T-cell (primary cell): ENCODE results near the gene SLFN12. TPM values are rescaled to one million over a fixed set of nuclear protein-coding genes. Genes with fewer than 3 reads are reported as not detected.
"Not testable (repeated sequence)": the region's sequence is repeated elsewhere in the genome, so short reads cannot be mapped to it uniquely, and the experiment has no call there.

Experiments
- ATAC-seq, 4 experiments: fragments of 200-7000 bp in 3 of 4; fragments of 150-1000 bp in 1 of 4; cut with Tn5 transposase; replicated peaks in 1 of 4; 1 replicate in 3 of 4; 2 replicates in 1 of 4; pipeline ENCODE4 v1.10.0; 2021; ENCODE audit warnings: moderate library complexity in 3 of 4, mild to moderate bottlenecking in 2 of 4, moderate number of reproducible peaks in 1 of 4
- CTCF ChIA-PET, 2 donors: fragments of 300-600 bp; sonication (Branson Sonifier 250); formaldehyde crosslinking; loops; one replicate each; lab custom pipeline; 2022; ENCODE audit warnings: antibody characterized with exemption in 2 of 2; lab: Charles Lee
- POLR2A ChIA-PET, 2 donors: fragments of 300-600 bp; sonication (Branson Sonifier 250); formaldehyde crosslinking; loops; one replicate each; lab custom pipeline; 2022; ENCODE audit warnings: antibody characterized with exemption in 2 of 2; lab: Charles Lee
- DNase-seq, 35 experiments: peaks; one replicate each; pipeline versions ENCODE4 v3.0.0 to v3.0.0-alpha.2; 2013 to 2023
- H3K27ac ChIP-seq: one replicate; pipeline ENCODE4 v1.5.1; 2013; ENCODE audit warnings: low read length
- H3K27me3 ChIP-seq, 2 experiments: replicated peaks in 1 of 2; 1 replicate in 1 of 2; 2 replicates in 1 of 2; pipeline versions ENCODE4 v1.6.1 to v1.7.0; 2013; ENCODE audit warnings: low read length in 1 of 2, mixed read lengths in 1 of 2; ENCODE audit not compliant: control insufficient read depth in 2 of 2, insufficient read depth in 2 of 2; ENCODE audit errors: extremely low read depth in 1 of 2
- H3K36me3 ChIP-seq, 2 donors: 1 replicate in 1 of 2; 2 replicates in 1 of 2; pipeline versions ENCODE4 v1.6.1 to v1.7.0; 2013; ENCODE audit warnings: low read length in 1 of 2; ENCODE audit not compliant: control insufficient read depth in 2 of 2, insufficient read depth in 1 of 2; ENCODE audit errors: extremely low read depth in 1 of 2
- H3K4me1 ChIP-seq, 2 experiments: 1 replicate in 1 of 2; 2 replicates in 1 of 2; pipeline versions ENCODE4 v1.6.1 to v1.7.0; 2013; ENCODE audit warnings: low read length in 2 of 2, mixed read lengths in 1 of 2; ENCODE audit not compliant: insufficient read depth in 2 of 2, control insufficient read depth in 1 of 2; ENCODE audit errors: extremely low read depth in 1 of 2
- H3K4me3 ChIP-seq, 2 donors: 1 replicate in 1 of 2; 2 replicates in 1 of 2; pipeline versions ENCODE4 v1.5.1 to v1.7.0; 2013; ENCODE audit warnings: mild to moderate bottlenecking in 2 of 2, low read length in 1 of 2, moderate library complexity in 1 of 2; ENCODE audit not compliant: control insufficient read depth in 1 of 2; ENCODE audit errors: extremely low read depth in 1 of 2
- H3K9me3 ChIP-seq: 2 replicates; pipeline ENCODE4 v1.7.0; 2013
- H3K27ac Mint-ChIP-seq, 2 donors: one replicate each; pipeline ENCODE4 v1.8.0; 2020 to 2021; ENCODE audit warnings: mild to moderate bottlenecking in 2 of 2, mixed read lengths in 2 of 2
- H3K27me3 Mint-ChIP-seq, 2 donors: one replicate each; pipeline ENCODE4 v1.8.0; 2021 to 2022; ENCODE audit warnings: mixed read lengths in 2 of 2
- H3K36me3 Mint-ChIP-seq: one replicate; pipeline ENCODE4 v1.8.0; 2021; ENCODE audit warnings: mixed read lengths
- H3K4me1 Mint-ChIP-seq, 3 donors: one replicate each; pipeline ENCODE4 v1.8.0; 2020 to 2022; ENCODE audit warnings: mixed read lengths in 3 of 3, mild to moderate bottlenecking in 1 of 3
- H3K4me3 Mint-ChIP-seq, 3 donors: one replicate each; pipeline ENCODE4 v1.8.0; 2020 to 2022; ENCODE audit warnings: mild to moderate bottlenecking in 3 of 3, mixed read lengths in 3 of 3, moderate library complexity in 3 of 3
- H3K9me3 Mint-ChIP-seq, 3 donors: one replicate each; pipeline ENCODE4 v1.8.0; 2020 to 2022; ENCODE audit warnings: mixed read lengths in 3 of 3
- WGBS: methylation state at CpG from one replicate; pipeline ENCODE4 v1.1.5; 2013; ENCODE audit warnings: missing lambda C conversion rate; ENCODE audit not compliant: insufficient coverage; 5-methylcytosine and 5-hydroxymethylcytosine counted together
- total RNA-seq, 35 experiments: library from RNA in 6 of 35; stranded (reverse) in 6 of 35; fragments of 120-200 nt in 1 of 35; gene quantifications; one replicate each; pipeline versions ENCODE4 v1.2.1 to v1.2.4 and lab custom pipeline; 2013 to 2026

The SLFN12 gene
- total RNA-seq, 5 donors from 2014 or later (not counting 1 experiment from before 2014, with no cell fraction given) = 4.9 to 8.1 (median 7.1) TPM

GRCh38 chr17:35407531-35407930, 24.8 kb downstream of the SLFN12 start:
- POLR2A ChIA-PET = no interaction called here
- H3K27ac Mint-ChIP-seq = no peak overlapping the region
- CTCF ChIA-PET = no interaction called here

GRCh38 chr17:35406568-35406967, 25.7 kb downstream of the SLFN12 start:
- H3K4me1 ChIP-seq = no peaks in the 10 kb centered on the region
- ATAC-seq (no peak), DNase-seq (no peak)
- Mint-ChIP-seq H3K36me3 (peaks cover 34% of the 10 kb centered on the region), H3K27me3 (no peaks in the 10 kb centered on the region), H3K27ac (no peak overlapping the region), H3K4me1 (peaks cover 3 to 6% (median 6%) of the 10 kb centered on the region in 3 donors), H3K4me3 (no peak overlapping the region), H3K9me3 (no peaks in the 10 kb centered on the region)
- H3K27me3 ChIP-seq = no peaks in the 10 kb centered on the region
- H3K9me3 ChIP-seq = no peaks in the 10 kb centered on the region
- peaks cover 0 to 13% of the 10 kb centered on the region in 2 donors for H3K36me3 ChIP-seq
- ChIA-PET POLR2A (no interaction called here), CTCF (no interaction called here)
- no peak overlapping the region for H3K4me3 ChIP-seq
- no CpG with 5 or more reads among the region's 1 CpG for WGBS
- H3K27ac ChIP-seq = no peak overlapping the region

More at GRCh38 chr17:35407531-35407930, 24.8 kb downstream of the SLFN12 start:
- H3K27me3 Mint-ChIP-seq = no peaks in the 10 kb centered on the region
- Histone ChIP-seq H3K9me3 (no peaks in the 10 kb centered on the region), H3K27ac (no peak overlapping the region), H3K4me1 (no peaks in the 10 kb centered on the region), H3K36me3 (peaks cover 0 to 16% of the 10 kb centered on the region in 2 donors), H3K4me3 (no peak overlapping the region), H3K27me3 (no peaks in the 10 kb centered on the region)
- H3K36me3 Mint-ChIP-seq = peaks cover 40% of the 10 kb centered on the region
- H3K4me1 Mint-ChIP-seq = peaks cover 3 to 6% (median 5%) of the 10 kb centered on the region in 3 donors
- DNase-seq = no peak
- ATAC-seq = no peak
- no peak overlapping the region for H3K4me3 Mint-ChIP-seq
- 96% methylated on average over 15 of the region's 26 CpGs for WGBS
- H3K9me3 Mint-ChIP-seq = no peaks in the 10 kb centered on the region

GRCh38 chr17:35404360-35404759, 27.9 kb downstream of the SLFN12 start:
- no peak overlapping the region for H3K27ac ChIP-seq
- no peaks in the 10 kb centered on the region for H3K36me3 ChIP-seq
- Mint-ChIP-seq H3K36me3 (peaks cover 16% of the 10 kb centered on the region), H3K9me3 (no peaks in the 10 kb centered on the region), H3K4me3 (no peak overlapping the region), H3K4me1 (peaks cover 3 to 7% (median 6%) of the 10 kb centered on the region in 3 donors), H3K27me3 (no peaks in the 10 kb centered on the region), H3K27ac (no peak overlapping the region)
- no peaks in the 10 kb centered on the region for H3K4me1 ChIP-seq
- ChIA-PET POLR2A (no interaction called here), CTCF (interaction anchor here in 1 of 2 donors (0.9 kb wide), 1 partner anchor 83 kb away, joined by 3 read pairs; no protein-coding TSS in a partner anchor)
- no peaks in the 10 kb centered on the region for H3K27me3 ChIP-seq
- WGBS = no CpG with 5 or more reads among the region's 1 CpG
- no peaks in the 10 kb centered on the region for H3K9me3 ChIP-seq
- DNase-seq = peak in 1 of 35 experiments; percentile 4
- H3K4me3 ChIP-seq = no peak overlapping the region
- ATAC-seq = peak in 1 of 4 experiments; percentile 48

- POLR2A ChIA-PET, CTCF ChIA-PET: not testable (repeated sequence)
Measured at GRCh38 chr17:35393783-35394182, 38.5 kb downstream of the SLFN12 start.

GRCh38 chr17:35390663-35391062, 41.6 kb downstream of the SLFN12 start:
- Histone ChIP-seq H3K4me1 (no peaks in the 10 kb centered on the region), H3K27ac (no peak overlapping the region), H3K36me3 (no peaks in the 10 kb centered on the region), H3K9me3 (no peaks in the 10 kb centered on the region), H3K27me3 (peaks cover 0 to 13% of the 10 kb centered on the region in 2 experiments), H3K4me3 (no peak overlapping the region)
- no peak overlapping the region for H3K27ac Mint-ChIP-seq
- CTCF ChIA-PET = no interaction called here
- DNase-seq (no peak), ATAC-seq (no peak)
- H3K36me3 Mint-ChIP-seq = no peaks in the 10 kb centered on the region
- 100% methylated on average over 1 of the region's 2 CpGs for WGBS
- H3K9me3 Mint-ChIP-seq = no peaks in the 10 kb centered on the region
- H3K4me1 Mint-ChIP-seq = peaks cover 0 to 4% (median 0%) of the 10 kb centered on the region in 3 donors
- no peaks in the 10 kb centered on the region for H3K27me3 Mint-ChIP-seq
- no peak overlapping the region for H3K4me3 Mint-ChIP-seq
- POLR2A ChIA-PET = no interaction called here

More at GRCh38 chr17:35393783-35394182, 38.5 kb downstream of the SLFN12 start:
- not testable (repeated sequence) for H3K27ac ChIP-seq, H3K4me1 Mint-ChIP-seq, H3K4me3 Mint-ChIP-seq, H3K36me3 ChIP-seq, H3K36me3 Mint-ChIP-seq, H3K27me3 Mint-ChIP-seq, ATAC-seq, H3K4me3 ChIP-seq, H3K9me3 ChIP-seq, DNase-seq, H3K27ac Mint-ChIP-seq, H3K4me1 ChIP-seq, H3K9me3 Mint-ChIP-seq
- peaks cover 0 to 13% of the 10 kb centered on the region in 2 experiments for H3K27me3 ChIP-seq
- 97% methylated on average over 12 of the region's 13 CpGs for WGBS

- Histone ChIP-seq H3K4me1 (no peaks in the 10 kb centered on the region), H3K4me3 (no peak overlapping the region), H3K27me3 (peaks cover 0 to 13% of the 10 kb centered on the region in 2 experiments), H3K27ac (no peak overlapping the region), H3K9me3 (no peaks in the 10 kb centered on the region), H3K36me3 (no peaks in the 10 kb centered on the region)
- POLR2A ChIA-PET = no interaction called here
- Mint-ChIP-seq H3K27me3 (no peaks in the 10 kb centered on the region), H3K4me1 (peaks cover 0 to 4% (median 0%) of the 10 kb centered on the region in 3 donors), H3K4me3 (no peak overlapping the region), H3K27ac (no peak overlapping the region), H3K9me3 (no peaks in the 10 kb centered on the region), H3K36me3 (no peaks in the 10 kb centered on the region)
- ATAC-seq (no peak), DNase-seq (no peak)
- CTCF ChIA-PET = no interaction called here
- 100% methylated on average over 1 of the region's 2 CpGs for WGBS
Measured at GRCh38 chr17:35390156-35390555, 42.1 kb downstream of the SLFN12 start.
